PC-9 (cell line): ENCODE measurements around the gene TMEM131L. TPM values are rescaled to one million over a fixed set of nuclear protein-coding genes. Genes with fewer than 3 reads are reported as not detected.

Source experiments
- BruUV-seq: library from RNA; stranded (reverse); fragments of 400-500 nt; replicated peaks from 2 replicates; lab custom pipeline; 2021; lab: Mats Ljungman, UMichigan
- CTCF ChIA-PET: fragments of 300-600 bp; sonication (Branson Sonifier 250); formaldehyde crosslinking; loops from one replicate; lab custom pipeline; 2022; ENCODE audit warnings: antibody characterized with exemption; lab: Charles Lee
- POLR2A ChIA-PET: fragments of 300-600 bp; sonication (Branson Sonifier 250); formaldehyde crosslinking; loops from one replicate; lab custom pipeline; 2022; ENCODE audit warnings: antibody characterized with exemption; ENCODE audit not compliant: unreplicated experiment; lab: Charles Lee
- DNase-seq, 2 experiments: peaks; one replicate each; pipeline versions ENCODE4 v3.0.0 to v3.0.0-alpha.2; 2015 to 2022; ENCODE audit warnings: mixed read lengths in 1 of 2
- H2AFZ ChIP-seq: fragments of 200-600 bp; sonication (generic); 2 replicates; pipeline ENCODE4 v1.8.1; 2017; ENCODE audit warnings: antibody characterized with exemption
- H3F3A ChIP-seq: fragments of 200-600 bp; sonication (generic); 2 replicates; pipeline ENCODE4 v1.8.1; 2017; ENCODE audit warnings: antibody characterized with exemption, mild to moderate bottlenecking, low read depth; ENCODE audit not compliant: insufficient read depth
- H3K27ac ChIP-seq: fragments of 200-600 bp; sonication (generic); 2 replicates; pipeline ENCODE4 v1.6.1; 2016; ENCODE audit warnings: mixed run types
- H3K27me3 ChIP-seq: fragments of 200-600 bp; sonication (generic); 2 replicates; pipeline ENCODE4 v1.6.1; 2016; ENCODE audit warnings: low read depth, mixed run types; ENCODE audit not compliant: insufficient read depth
- H3K36me3 ChIP-seq: fragments of 200-600 bp; sonication (generic); 2 replicates; pipeline ENCODE4 v1.6.1; 2016; ENCODE audit warnings: low read depth, mixed run types
- H3K4me1 ChIP-seq: fragments of 200-600 bp; sonication (generic); replicated peaks from 2 replicates; pipeline ENCODE4 v1.6.1; 2016; ENCODE audit warnings: mixed run types; ENCODE audit not compliant: insufficient read depth
- H3K4me2 ChIP-seq: fragments of 200-600 bp; sonication (generic); 2 replicates; pipeline ENCODE4 v1.6.1; 2017; ENCODE audit warnings: mixed run types
- H3K4me3 ChIP-seq: fragments of 200-600 bp; sonication (generic); 2 replicates; pipeline ENCODE4 v1.6.1; 2016; ENCODE audit warnings: mixed run types
- H3K79me2 ChIP-seq: fragments of 200-600 bp; sonication (generic); 2 replicates; pipeline ENCODE4 v1.6.1; 2017; ENCODE audit warnings: low read depth, mixed run types
- H3K9me2 ChIP-seq: fragments of 200-600 bp; sonication (generic); 2 replicates; pipeline ENCODE4 v1.8.1; 2017; ENCODE audit warnings: mild to moderate bottlenecking; ENCODE audit not compliant: insufficient read depth
- H3K9me3 ChIP-seq: fragments of 200-600 bp; sonication (generic); 2 replicates; pipeline ENCODE4 v1.8.1; 2016; ENCODE audit warnings: low read depth; ENCODE audit not compliant: insufficient read depth
- H4K20me1 ChIP-seq: fragments of 200-600 bp; sonication (generic); 2 replicates; pipeline ENCODE4 v1.8.1; 2017; ENCODE audit not compliant: insufficient read depth
- EZH2 ChIP-seq: fragments of 200-600 bp; sonication (generic); IDR thresholded peaks from 2 replicates; pipeline ENCODE4 v1.8.0; 2017; ENCODE audit warnings: antibody characterized with exemption, low read depth
- intact Hi-C: fragments of 100-400 bp; cut with micrococcal nuclease; formaldehyde crosslinking; loops from one replicate; pipeline ENCODE4 v1.10.0; 2022; ENCODE audit not compliant: unreplicated experiment
- total RNA-seq: library from RNA; stranded (reverse); gene quantifications from 2 replicates; pipeline ENCODE4 v1.2.3, GENCODE V29; 2021
- TF ChIP-seq, protein P1 (sequence below): fragments of 200-600 bp; sonication (generic); conservative IDR thresholded peaks from 2 replicates; pipeline ENCODE4 v1.6.1; 2017; ENCODE audit warnings: mixed run types, antibody characterized with exemption, mild to moderate bottlenecking, moderate library complexity

Gene TMEM131L
- total RNA-seq, 1 experiment from 2014 or later: 3.8 TPM

DNA sequence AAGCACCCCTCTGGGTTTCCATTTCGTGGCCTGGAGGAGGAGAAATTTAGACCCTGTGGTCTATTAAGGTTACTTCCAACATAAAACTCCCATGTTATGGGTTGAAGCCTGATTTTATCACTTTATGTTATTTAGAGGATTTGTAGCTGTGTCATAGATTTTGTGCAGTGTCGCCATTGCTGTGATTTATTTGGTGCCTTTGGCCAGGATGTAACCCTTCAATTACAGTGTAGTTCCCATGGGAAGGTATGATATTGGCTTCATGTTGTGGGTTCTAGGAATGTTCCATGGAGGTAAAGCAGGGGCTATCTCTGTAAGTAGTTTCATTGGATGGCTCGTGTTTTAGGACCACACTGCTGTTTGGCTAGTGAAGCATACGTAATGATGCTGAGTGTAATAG lies 58.5 kb downstream of the TMEM131L start:
- Histone ChIP-seq H3F3A (no peaks in the 10 kb centered on the region), H2AFZ (no peak overlapping the region), H3K9me3 (no peaks in the 10 kb centered on the region), H3K9me2 (no peaks in the 10 kb centered on the region), H3K27me3 (no peaks in the 10 kb centered on the region), H3K4me3 (no peak overlapping the region), H3K27ac (no peak overlapping the region), H4K20me1 (no peaks in the 10 kb centered on the region), H3K4me2 (no peak overlapping the region), H3K79me2 (no peaks in the 10 kb centered on the region), H3K4me1 (no peaks in the 10 kb centered on the region), H3K36me3 (no peaks in the 10 kb centered on the region)
- intact Hi-C loops: no loop called here
- BruUV-seq: no TSS peak
- ChIA-PET POLR2A (no interaction called here), CTCF (no interaction called here)
- TF ChIP-seq, protein P1, sequence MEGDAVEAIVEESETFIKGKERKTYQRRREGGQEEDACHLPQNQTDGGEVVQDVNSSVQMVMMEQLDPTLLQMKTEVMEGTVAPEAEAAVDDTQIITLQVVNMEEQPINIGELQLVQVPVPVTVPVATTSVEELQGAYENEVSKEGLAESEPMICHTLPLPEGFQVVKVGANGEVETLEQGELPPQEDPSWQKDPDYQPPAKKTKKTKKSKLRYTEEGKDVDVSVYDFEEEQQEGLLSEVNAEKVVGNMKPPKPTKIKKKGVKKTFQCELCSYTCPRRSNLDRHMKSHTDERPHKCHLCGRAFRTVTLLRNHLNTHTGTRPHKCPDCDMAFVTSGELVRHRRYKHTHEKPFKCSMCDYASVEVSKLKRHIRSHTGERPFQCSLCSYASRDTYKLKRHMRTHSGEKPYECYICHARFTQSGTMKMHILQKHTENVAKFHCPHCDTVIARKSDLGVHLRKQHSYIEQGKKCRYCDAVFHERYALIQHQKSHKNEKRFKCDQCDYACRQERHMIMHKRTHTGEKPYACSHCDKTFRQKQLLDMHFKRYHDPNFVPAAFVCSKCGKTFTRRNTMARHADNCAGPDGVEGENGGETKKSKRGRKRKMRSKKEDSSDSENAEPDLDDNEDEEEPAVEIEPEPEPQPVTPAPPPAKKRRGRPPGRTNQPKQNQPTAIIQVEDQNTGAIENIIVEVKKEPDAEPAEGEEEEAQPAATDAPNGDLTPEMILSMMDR: no peak
- no peak for TF ChIP-seq EZH2
- DNase-seq: no peak

DNA sequence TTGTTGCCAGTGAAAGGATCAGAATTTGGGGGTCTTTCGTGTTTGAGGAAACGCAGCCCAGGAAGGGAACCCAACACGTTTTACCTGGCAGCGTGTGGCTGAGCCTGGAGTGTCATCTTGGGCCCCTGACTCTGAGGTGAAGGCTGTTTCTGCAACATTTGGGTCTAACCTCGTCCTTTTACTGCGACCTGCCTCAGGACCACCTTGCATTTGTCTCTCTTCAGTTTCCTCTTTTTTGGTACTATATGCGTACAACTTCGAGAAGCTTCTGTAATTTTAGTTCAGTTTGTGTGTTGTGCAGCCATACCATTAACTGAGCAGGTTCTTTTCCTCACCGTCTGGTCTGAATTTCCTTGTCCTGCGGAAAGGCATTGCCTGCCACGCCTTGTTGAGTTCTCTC lies 61.5 kb downstream of the TMEM131L start:
- intact Hi-C loops: no loop called here
- Histone ChIP-seq H3K9me3 (no peaks in the 10 kb centered on the region), H3K36me3 (no peaks in the 10 kb centered on the region), H3K27me3 (no peaks in the 10 kb centered on the region), H3K79me2 (no peaks in the 10 kb centered on the region), H3K4me2 (no peak overlapping the region), H3K4me3 (no peak overlapping the region), H3K27ac (no peak overlapping the region), H2AFZ (no peak overlapping the region), H3K9me2 (no peaks in the 10 kb centered on the region), H3K4me1 (no peaks in the 10 kb centered on the region), H3F3A (no peaks in the 10 kb centered on the region), H4K20me1 (no peaks in the 10 kb centered on the region)
- DNase-seq: no peak
- no peak for TF ChIP-seq EZH2
- TF ChIP-seq, protein P1: no peak
- ChIA-PET CTCF (no interaction called here), POLR2A (no interaction called here)
- no TSS peak for BruUV-seq

DNA sequence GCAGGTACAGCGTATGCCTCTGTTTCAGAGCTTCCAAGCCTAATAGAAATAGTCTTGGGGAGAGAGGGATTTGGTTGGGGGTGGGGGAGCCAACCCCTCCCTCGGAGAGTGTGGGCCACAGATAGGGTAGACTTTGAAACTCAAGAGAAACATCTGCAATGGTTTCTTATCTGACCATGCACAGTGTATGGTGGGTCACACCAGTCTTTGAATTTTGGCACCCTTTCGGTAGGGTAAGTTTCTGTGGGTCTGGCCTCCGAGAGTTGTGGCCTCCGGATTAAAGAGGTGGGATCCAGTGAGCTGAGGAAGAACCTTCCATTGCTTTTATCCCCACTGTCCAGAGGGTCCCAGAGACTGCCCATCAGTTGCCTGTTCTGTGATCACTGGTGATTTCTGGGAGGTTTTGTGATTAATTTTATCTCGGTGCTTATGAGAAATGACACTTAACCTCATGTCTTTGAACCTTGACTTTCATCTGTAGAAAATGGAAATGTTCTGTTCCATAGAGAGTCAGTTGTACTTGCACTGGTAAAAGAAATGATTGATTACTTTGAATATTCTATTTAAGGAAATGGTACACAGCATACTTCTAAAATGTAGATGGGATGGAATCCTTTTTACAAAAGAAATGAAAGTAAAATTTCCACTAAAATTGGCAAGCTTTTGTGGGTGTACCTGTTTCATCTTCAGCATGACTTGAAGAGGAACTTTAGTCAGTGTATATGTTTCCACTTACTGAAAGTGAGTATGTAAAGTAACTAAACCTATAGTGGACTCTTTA lies 62.7 kb downstream of the TMEM131L start:
- intact Hi-C loops: no loop called here
- no TSS peak for BruUV-seq

More for the DNA sequence above, 62.7 kb downstream of the TMEM131L start:
- TF ChIP-seq, protein P1: no peak
- no peak for TF ChIP-seq EZH2
- Histone ChIP-seq H3K27ac (no peak overlapping the region), H3K9me3 (no peaks in the 10 kb centered on the region), H4K20me1 (no peaks in the 10 kb centered on the region), H3K4me2 (no peak overlapping the region), H3K79me2 (no peaks in the 10 kb centered on the region), H3K36me3 (no peaks in the 10 kb centered on the region), H3K9me2 (no peaks in the 10 kb centered on the region), H3K27me3 (no peaks in the 10 kb centered on the region), H2AFZ (no peak overlapping the region), H3K4me1 (no peaks in the 10 kb centered on the region), H3F3A (no peaks in the 10 kb centered on the region), H3K4me3 (no peak overlapping the region)
- CTCF ChIA-PET: no interaction called here
- no peak for DNase-seq
- POLR2A ChIA-PET: no interaction called here
